Fibroblast of lung (primary cell): ENCODE results near the gene OTOA. TPM values are rescaled to one million over a fixed set of nuclear protein-coding genes. Genes with fewer than 3 reads are reported as not detected.
"Not testable (repeated sequence)": the region's sequence is repeated elsewhere in the genome, so short reads cannot be mapped to it uniquely, and the experiment has no call there.

Source experiments
- DNase-seq, 2 donors: peaks; one replicate each; pipeline versions ENCODE4 v3.0.0 to v3.0.0-alpha.2; 2010; ENCODE audit warnings: low read depth in 2 of 2
- H2AFZ ChIP-seq: 2 replicates; pipeline ENCODE4 v1.5.1; 2012; ENCODE audit warnings: low read length, control low read depth, inconsistent platforms
- H3K27ac ChIP-seq: 2 replicates; pipeline ENCODE4 v1.5.1; 2011; ENCODE audit warnings: low read length, control low read depth; ENCODE audit not compliant: insufficient read depth
- H3K27me3 ChIP-seq: 2 replicates; pipeline ENCODE4 v1.5.1; 2011; ENCODE audit warnings: mild to moderate bottlenecking, low read length; ENCODE audit not compliant: control insufficient read depth, insufficient read depth
- H3K36me3 ChIP-seq: 2 replicates; pipeline ENCODE4 v1.5.1; 2011; ENCODE audit warnings: low read length; ENCODE audit not compliant: control insufficient read depth, insufficient read depth
- H3K4me1 ChIP-seq: 2 replicates; pipeline ENCODE4 v1.5.1; 2011; ENCODE audit warnings: low read length; ENCODE audit not compliant: control insufficient read depth, insufficient read depth; ENCODE audit errors: extremely low read depth
- H3K4me2 ChIP-seq: 2 replicates; pipeline ENCODE4 v1.5.1; 2011; ENCODE audit warnings: low read length, control low read depth; ENCODE audit not compliant: insufficient read depth; ENCODE audit errors: extremely low read depth
- H3K4me3 ChIP-seq, 4 experiments: fragments of 200-600 bp in 1 of 4; sonication (generic) in 1 of 4; replicated peaks in 1 of 4; 2 replicates each; pipeline ENCODE4 v1.5.1; 2011 to 2016; ENCODE audit warnings: low read length in 4 of 4, low read depth in 3 of 4, mild to moderate bottlenecking in 3 of 4, control low read depth in 2 of 4, inconsistent platforms in 1 of 4, mixed read lengths in 1 of 4; ENCODE audit not compliant: insufficient read depth in 1 of 4; ENCODE audit errors: control extremely low read depth in 1 of 4
- H3K79me2 ChIP-seq: 2 replicates; pipeline ENCODE4 v1.5.1; 2012; ENCODE audit warnings: mild to moderate bottlenecking, low read length, inconsistent platforms; ENCODE audit not compliant: control insufficient read depth, insufficient read depth
- H3K9ac ChIP-seq: 2 replicates; pipeline ENCODE4 v1.5.1; 2011; ENCODE audit warnings: mild to moderate bottlenecking, low read length, control low read depth; ENCODE audit not compliant: insufficient read depth
- H3K9me3 ChIP-seq: 2 replicates; pipeline ENCODE4 v1.5.1; 2012; ENCODE audit warnings: low read depth, low read length; ENCODE audit not compliant: control insufficient read depth, insufficient read depth
- H4K20me1 ChIP-seq: 2 replicates; pipeline ENCODE4 v1.5.1; 2011; ENCODE audit warnings: low read length; ENCODE audit not compliant: control insufficient read depth, insufficient read depth; ENCODE audit errors: extremely low read depth
- EZH2 ChIP-seq: IDR thresholded peaks from 2 replicates; pipeline ENCODE4 v1.5.1; 2012; ENCODE audit warnings: low read length, control low read depth, mild to moderate bottlenecking; ENCODE audit errors: missing control alignments
- polyA plus RNA-seq, 2 donors: library from polyadenylated mRNA; depleted of rRNA in 1 of 2; stranded (reverse) in 1 of 2; unstranded in 1 of 2; fragments of >200 nt; gene quantifications; 2 replicates each; pipeline ENCODE4 v1.2.1, GENCODE V29; 2011 to 2012; ENCODE audit warnings: missing spikeins in 1 of 2
- total RNA-seq: library from RNA; depleted of rRNA; stranded (reverse); fragments of >200 nt; gene quantifications from 2 replicates; pipeline ENCODE4 v1.2.1, GENCODE V29; 2014
- TF ChIP-seq, protein P1 (sequence below), 2 donors: IDR thresholded peaks in 1 of 2; conservative IDR thresholded peaks in 1 of 2; 1 replicate in 1 of 2; 2 replicates in 1 of 2; pipeline ENCODE4 v1.5.1; 2011 to 2012; ENCODE audit warnings: low read length in 2 of 2, control low read depth in 1 of 2, inconsistent platforms in 1 of 2, low read depth in 1 of 2, mild to moderate bottlenecking in 1 of 2

The OTOA gene
- total and polyA plus RNA-seq, 2 donors (not counting 1 experiment from before 2014, with no cell fraction given): 0.17 TPM; not detected in 1

- Histone ChIP-seq H4K20me1 (no peaks in the 10 kb centered on the region), H3K79me2 (no peaks in the 10 kb centered on the region), H3K9me3 (no peaks in the 10 kb centered on the region), H2AFZ (no peak overlapping the region), H3K4me1 (no peaks in the 10 kb centered on the region), H3K4me3 (no peak overlapping the region), H3K27ac (no peak overlapping the region), H3K36me3 (no peaks in the 10 kb centered on the region), H3K27me3 (no peaks in the 10 kb centered on the region), H3K9ac (no peak overlapping the region), H3K4me2 (no peak overlapping the region)
- TF ChIP-seq, protein P1, sequence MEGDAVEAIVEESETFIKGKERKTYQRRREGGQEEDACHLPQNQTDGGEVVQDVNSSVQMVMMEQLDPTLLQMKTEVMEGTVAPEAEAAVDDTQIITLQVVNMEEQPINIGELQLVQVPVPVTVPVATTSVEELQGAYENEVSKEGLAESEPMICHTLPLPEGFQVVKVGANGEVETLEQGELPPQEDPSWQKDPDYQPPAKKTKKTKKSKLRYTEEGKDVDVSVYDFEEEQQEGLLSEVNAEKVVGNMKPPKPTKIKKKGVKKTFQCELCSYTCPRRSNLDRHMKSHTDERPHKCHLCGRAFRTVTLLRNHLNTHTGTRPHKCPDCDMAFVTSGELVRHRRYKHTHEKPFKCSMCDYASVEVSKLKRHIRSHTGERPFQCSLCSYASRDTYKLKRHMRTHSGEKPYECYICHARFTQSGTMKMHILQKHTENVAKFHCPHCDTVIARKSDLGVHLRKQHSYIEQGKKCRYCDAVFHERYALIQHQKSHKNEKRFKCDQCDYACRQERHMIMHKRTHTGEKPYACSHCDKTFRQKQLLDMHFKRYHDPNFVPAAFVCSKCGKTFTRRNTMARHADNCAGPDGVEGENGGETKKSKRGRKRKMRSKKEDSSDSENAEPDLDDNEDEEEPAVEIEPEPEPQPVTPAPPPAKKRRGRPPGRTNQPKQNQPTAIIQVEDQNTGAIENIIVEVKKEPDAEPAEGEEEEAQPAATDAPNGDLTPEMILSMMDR (conservative IDR thresholded peaks at IDR 0.05 in 1 of 2, IDR thresholded peaks at IDR 0.05 in 1 of 2; ENCODE audit: low read depth in 1 of 2, low read length in 2 of 2): no peak
- TF ChIP-seq EZH2: no peak
- DNase-seq: no peak
Observed at GRCh38 chr16:21722771-21723455, 59.1 kb downstream of the OTOA start.

- Histone ChIP-seq H3K9ac (no peak overlapping the region), H2AFZ (no peak overlapping the region), H3K4me3 (no peak overlapping the region), H3K4me2 (no peak overlapping the region), H3K36me3 (no peaks in the 10 kb centered on the region), H4K20me1 (no peaks in the 10 kb centered on the region), H3K27me3 (no peaks in the 10 kb centered on the region), H3K79me2 (no peaks in the 10 kb centered on the region), H3K27ac (no peak overlapping the region), H3K4me1 (no peaks in the 10 kb centered on the region), H3K9me3 (no peaks in the 10 kb centered on the region)
- no peak for DNase-seq
- TF ChIP-seq EZH2: no peak
- TF ChIP-seq, protein P1 (conservative IDR thresholded peaks at IDR 0.05 in 1 of 2, IDR thresholded peaks at IDR 0.05 in 1 of 2; ENCODE audit: low read depth in 1 of 2, low read length in 2 of 2): no peak
Observed at GRCh38 chr16:21723532-21723931, 59.8 kb downstream of the OTOA start.

DNA sequence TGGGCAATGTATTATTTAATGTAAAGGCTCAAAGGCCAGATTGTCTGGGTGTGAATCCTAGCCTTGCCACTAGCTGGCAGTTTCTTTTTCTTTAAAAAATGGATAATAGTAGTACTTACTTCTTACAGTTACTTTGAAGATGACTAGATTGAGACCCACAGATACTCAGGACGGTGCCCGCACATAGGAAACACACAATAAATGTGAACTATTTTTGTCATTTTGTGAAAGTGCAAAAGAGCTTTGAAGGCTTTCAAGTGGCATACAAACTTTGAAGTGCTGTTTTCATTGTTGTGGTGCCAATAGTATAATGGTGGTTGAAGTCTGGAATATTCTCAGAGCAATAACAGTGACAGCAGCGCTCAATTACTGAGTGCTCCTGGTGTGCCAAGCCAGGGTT lies 63.6 kb downstream of the OTOA start:
- H3K4me2 ChIP-seq: no peak overlapping the region
- DNase-seq: no peak
- no peaks in the 10 kb centered on the region for H4K20me1 ChIP-seq
- H3K9me3 ChIP-seq: no peaks in the 10 kb centered on the region
- no peak overlapping the region for H3K9ac ChIP-seq
- no peaks in the 10 kb centered on the region for H3K36me3 ChIP-seq
- no peaks in the 10 kb centered on the region for H3K4me1 ChIP-seq
- H3K4me3 ChIP-seq: no peak overlapping the region
- no peak overlapping the region for H2AFZ ChIP-seq
- TF ChIP-seq EZH2: no peak
- TF ChIP-seq, protein P1 (conservative IDR thresholded peaks at IDR 0.05 in 1 of 2, IDR thresholded peaks at IDR 0.05 in 1 of 2; ENCODE audit: low read depth in 1 of 2, low read length in 2 of 2): no peak
- no peak overlapping the region for H3K27ac ChIP-seq
- no peaks in the 10 kb centered on the region for H3K79me2 ChIP-seq
- H3K27me3 ChIP-seq: no peaks in the 10 kb centered on the region

DNA sequence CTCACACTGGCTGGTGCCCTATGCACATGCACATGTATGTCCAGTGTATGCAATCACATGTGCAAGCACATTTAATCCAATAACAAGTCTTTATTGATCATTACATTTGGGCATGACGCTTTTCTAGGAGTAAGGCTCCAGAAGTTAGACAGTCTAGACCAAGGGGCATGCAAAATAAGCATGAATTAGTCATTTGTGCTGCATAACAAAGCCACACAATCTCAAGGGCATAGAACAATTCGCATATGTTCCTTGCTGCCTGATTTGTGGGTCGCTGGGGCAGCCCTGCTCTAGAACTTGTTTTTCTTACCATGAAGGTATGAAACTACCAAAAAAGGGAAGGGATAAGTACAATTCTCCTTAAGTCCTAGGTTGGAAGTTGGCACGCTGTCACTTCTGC lies 67.5 kb downstream of the OTOA start:
- H3K36me3 ChIP-seq, H4K20me1 ChIP-seq, H3K4me2 ChIP-seq, DNase-seq, H3K9me3 ChIP-seq, H3K9ac ChIP-seq, H3K4me3 ChIP-seq, H3K4me1 ChIP-seq, H3K27me3 ChIP-seq, H2AFZ ChIP-seq, H3K79me2 ChIP-seq, H3K27ac ChIP-seq: not testable (repeated sequence)

DNA sequence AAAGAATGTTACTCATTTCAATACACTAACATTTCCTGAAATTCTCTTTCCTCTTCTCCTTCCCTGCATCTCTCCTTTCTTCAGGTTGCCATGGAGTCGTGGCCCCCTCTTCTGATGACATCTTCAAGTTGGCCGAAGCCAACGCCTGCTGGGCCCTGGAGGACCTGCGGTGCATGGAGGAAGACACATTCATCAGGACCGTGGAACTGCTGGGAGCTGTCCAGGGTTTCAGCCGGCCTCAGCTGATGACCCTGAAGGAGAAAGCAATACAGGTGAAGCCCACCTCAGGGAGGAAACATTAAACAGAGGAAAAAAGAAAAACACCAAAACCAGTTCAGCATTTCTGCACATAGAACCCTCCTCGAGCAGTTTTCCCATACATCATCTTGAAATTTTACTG lies 76.9 kb downstream of the OTOA start:
- not testable (repeated sequence) for H3K4me1 ChIP-seq, H3K36me3 ChIP-seq, H4K20me1 ChIP-seq, H3K27ac ChIP-seq, H3K4me3 ChIP-seq, H3K4me2 ChIP-seq, DNase-seq, H3K27me3 ChIP-seq, H3K9ac ChIP-seq, H2AFZ ChIP-seq, H3K79me2 ChIP-seq, H3K9me3 ChIP-seq
